Loucy (cell line): ENCODE results near the gene CAMKV.
A peak's percentile ranks its signal among the peaks of the same experiment; 100 is the strongest.
"Not testable (repeated sequence)": the region's sequence is repeated elsewhere in the genome, so short reads cannot be mapped to it uniquely, and the experiment has no call there.

ENCODE experiments used
- H2AFZ ChIP-seq: fragments of 200-600 bp; sonication (generic); 2 replicates; pipeline ENCODE4 v1.6.0; 2016; ENCODE audit warnings: antibody characterized with exemption, mild to moderate bottlenecking, low read length, moderate library complexity
- H3F3A ChIP-seq: fragments of 200-600 bp; 2 replicates; pipeline ENCODE4 v1.6.0; 2016; ENCODE audit warnings: antibody characterized with exemption, low read depth, mild to moderate bottlenecking
- H3K27me3 ChIP-seq: fragments of 200-600 bp; sonication (generic); 2 replicates; pipeline ENCODE4 v1.6.1; 2014; ENCODE audit warnings: low read length, mild to moderate bottlenecking; ENCODE audit not compliant: insufficient read depth, poor library complexity, severe bottlenecking
- H3K36me3 ChIP-seq: fragments of 200-600 bp; sonication (generic); 2 replicates; pipeline ENCODE4 v1.6.1; 2016; ENCODE audit warnings: low read length; ENCODE audit not compliant: insufficient read depth
- H3K4me1 ChIP-seq: fragments of 200-600 bp; sonication (generic); 2 replicates; pipeline ENCODE4 v1.5.1; 2014; ENCODE audit warnings: low read length, mild to moderate bottlenecking; ENCODE audit not compliant: insufficient read depth, poor library complexity, severe bottlenecking
- H3K4me2 ChIP-seq: fragments of 200-600 bp; sonication (generic); 2 replicates; pipeline ENCODE4 v1.6.0; 2014; ENCODE audit warnings: antibody characterized with exemption, low read length, low read depth, mild to moderate bottlenecking; ENCODE audit not compliant: poor library complexity, severe bottlenecking
- H3K4me3 ChIP-seq: fragments of 200-600 bp; sonication (generic); 2 replicates; pipeline ENCODE4 v1.5.1; 2014; ENCODE audit warnings: low read length, mild to moderate bottlenecking, mixed read lengths; ENCODE audit not compliant: poor library complexity, severe bottlenecking
- H3K79me2 ChIP-seq: fragments of 200-600 bp; sonication (generic); 2 replicates; pipeline ENCODE4 v1.6.1; 2014; ENCODE audit warnings: low read length; ENCODE audit not compliant: insufficient read depth
- H3K9ac ChIP-seq: fragments of 200-600 bp; sonication (generic); 2 replicates; pipeline ENCODE4 v1.6.0; 2014; ENCODE audit warnings: mild to moderate bottlenecking, low read depth, low read length, moderate library complexity; ENCODE audit not compliant: poor library complexity, severe bottlenecking
- H3K9me2 ChIP-seq: fragments of 200-600 bp; sonication (generic); replicated peaks from 2 replicates; pipeline ENCODE4 v1.6.1; 2016; ENCODE audit warnings: low read depth, low read length, mixed read lengths
- H3K9me3 ChIP-seq: fragments of 200-600 bp; sonication (generic); 2 replicates; pipeline ENCODE4 v1.6.1; 2014; ENCODE audit warnings: mild to moderate bottlenecking, antibody characterized with exemption, low read length, low read depth; ENCODE audit not compliant: insufficient read depth
- H4K20me1 ChIP-seq: fragments of 200-600 bp; sonication (generic); 2 replicates; pipeline ENCODE4 v1.6.0; 2014; ENCODE audit warnings: antibody characterized with exemption, low read length, mild to moderate bottlenecking; ENCODE audit not compliant: insufficient read depth, poor library complexity, severe bottlenecking
- CTCF ChIP-seq: fragments of 200-600 bp; sonication (generic); conservative IDR thresholded peaks from 2 replicates; pipeline ENCODE4 v1.5.1; 2014; ENCODE audit warnings: mild to moderate bottlenecking, antibody characterized with exemption, low read length
- EZH2phosphoT487 ChIP-seq: fragments of 200-600 bp; IDR thresholded peaks from 2 replicates; pipeline ENCODE4 v1.6.1; 2018; ENCODE audit warnings: antibody characterized with exemption, mild to moderate bottlenecking, moderate library complexity, borderline replicate concordance

Gene CAMKV

GRCh38 chr3:49831341-49831740, 38.4 kb downstream of the CAMKV start:
- no peak overlapping the region for H3K4me2 ChIP-seq
- no peak overlapping the region for H2AFZ ChIP-seq
- H3K9me2 ChIP-seq, result no peaks in the 10 kb centered on the region
- H3K9ac ChIP-seq, result no peak overlapping the region
- no peaks in the 10 kb centered on the region for H3K9me3 ChIP-seq
- no peak for TF ChIP-seq EZH2phosphoT487
- TF ChIP-seq CTCF, result no peak
- no peaks in the 10 kb centered on the region for H3K4me1 ChIP-seq
- no peaks in the 10 kb centered on the region for H3K79me2 ChIP-seq
- H4K20me1 ChIP-seq, result no peaks in the 10 kb centered on the region
- no peaks in the 10 kb centered on the region for H3F3A ChIP-seq
- H3K4me3 ChIP-seq, result no peak overlapping the region
- H3K36me3 ChIP-seq, result peaks cover 40% of the 10 kb centered on the region; the same call in 1 of the 2 replicates
- H3K27me3 ChIP-seq, result no peaks in the 10 kb centered on the region

- Histone ChIP-seq H3F3A (no peaks in the 10 kb centered on the region), H3K9me3 (no peaks in the 10 kb centered on the region), H3K27me3 (no peaks in the 10 kb centered on the region), H3K9ac (no peak overlapping the region), H4K20me1 (no peaks in the 10 kb centered on the region), H3K4me3 (no peak overlapping the region), H2AFZ (no peak overlapping the region), H3K79me2 (no peaks in the 10 kb centered on the region), H3K4me1 (no peaks in the 10 kb centered on the region), H3K36me3 (peaks cover 29% of the 10 kb centered on the region; the same call in 1 of the 2 replicates), H3K4me2 (no peak overlapping the region), H3K9me2 (no peaks in the 10 kb centered on the region)
- TF ChIP-seq EZH2phosphoT487 (no peak), CTCF (no peak)
Observed at GRCh38 chr3:49826016-49826415, 43.7 kb downstream of the CAMKV start.

DNA sequence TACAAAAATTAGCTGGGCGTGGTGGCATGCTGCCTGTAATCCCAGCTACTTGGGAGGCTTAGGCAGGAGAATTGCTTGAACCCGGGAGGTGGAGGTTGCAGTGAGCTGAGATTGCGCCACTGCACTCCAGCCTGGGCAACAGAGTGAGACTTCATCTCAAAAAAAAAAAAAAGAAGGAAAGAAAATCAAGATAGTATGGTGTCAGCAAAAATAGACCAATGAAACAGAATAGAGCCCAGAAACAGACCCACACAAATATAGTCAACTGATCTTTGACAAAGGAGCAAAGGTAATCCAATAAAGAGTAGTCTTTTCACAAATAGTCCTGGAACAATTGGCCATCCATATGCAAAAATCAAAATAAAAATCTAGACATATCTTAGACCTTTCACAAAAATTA, 46.6 kb downstream of the CAMKV start:
- H3K9me3 ChIP-seq, result not testable (repeated sequence)

GRCh38 chr3:49813497-49814174, 56.1 kb downstream of the CAMKV start, which contains the start of gene UBA7:
UBA7 (minus strand) TSS chr3:49813953; CDS start chr3:49813787, 166 bp downstream.
- H3K9me3 ChIP-seq, result no peaks in the 10 kb centered on the region
- peaks cover 31% of the 10 kb centered on the region for H3K79me2 ChIP-seq
- peak within 1 kb of the TSS; percentile 95 for H3K4me2 ChIP-seq
- peak within 1 kb of the TSS; percentile 79 for H2AFZ ChIP-seq
- no peaks in the 10 kb centered on the region for H3F3A ChIP-seq
- no peaks in the 10 kb centered on the region for H3K36me3 ChIP-seq
- no peaks in the 10 kb centered on the region for H4K20me1 ChIP-seq
- no peaks in the 10 kb centered on the region for H3K27me3 ChIP-seq
- no peak for TF ChIP-seq CTCF
- no peak for TF ChIP-seq EZH2phosphoT487
- H3K4me1 ChIP-seq, result peaks cover 61% of the 10 kb centered on the region
- peak within 1 kb of the TSS; percentile 89 for H3K9ac ChIP-seq
- no peaks in the 10 kb centered on the region for H3K9me2 ChIP-seq
- peak within 1 kb of the TSS; percentile 79 for H3K4me3 ChIP-seq

More for the DNA sequence above, 46.6 kb downstream of the CAMKV start:
- not testable (repeated sequence) for H3K9me2 ChIP-seq, H3K4me1 ChIP-seq, H3K9ac ChIP-seq, H3K4me3 ChIP-seq, H3K27me3 ChIP-seq, H4K20me1 ChIP-seq, H3F3A ChIP-seq, H3K36me3 ChIP-seq, H3K4me2 ChIP-seq, H3K79me2 ChIP-seq, H2AFZ ChIP-seq
